Caco-2 (cell line): ENCODE measurements around the gene BMP15. TPM values are rescaled to one million over a fixed set of nuclear protein-coding genes. Genes with fewer than 3 reads are reported as not detected.

Experiments
- BruUV-seq: library from RNA; stranded (reverse); fragments of 400-500 nt; replicated peaks from 2 replicates; lab custom pipeline; 2021; lab: Mats Ljungman, UMichigan
- CTCF ChIA-PET: fragments of 300-600 bp; sonication (Branson Sonifier 250); formaldehyde crosslinking; loops from one replicate; lab custom pipeline; 2022; ENCODE audit warnings: antibody characterized with exemption; lab: Charles Lee
- POLR2A ChIA-PET: fragments of 300-600 bp; sonication (Branson Sonifier 250); formaldehyde crosslinking; loops from one replicate; lab custom pipeline; 2022; ENCODE audit warnings: antibody characterized with exemption; lab: Charles Lee
- DNase-seq, 2 experiments: peaks; one replicate each; pipeline versions ENCODE4 v3.0.0 to v3.0.0-alpha.2; 2020 to 2022
- H3K27me3 ChIP-seq: replicated peaks from 2 replicates; pipeline ENCODE4 v1.6.0; 2011; ENCODE audit warnings: low read length; ENCODE audit not compliant: control insufficient read depth, insufficient read depth
- H3K36me3 ChIP-seq: 2 replicates; pipeline ENCODE4 v1.5.1; 2011; ENCODE audit warnings: low read length; ENCODE audit not compliant: control insufficient read depth, insufficient read depth
- H3K4me1 ChIP-seq: fragments of 250-450 bp; sonication (Bioruptor Pico); 2 replicates; pipeline ENCODE4 v1.5.1; 2020; ENCODE audit warnings: mild to moderate bottlenecking
- H3K4me3 ChIP-seq: 2 replicates; pipeline ENCODE4 v1.5.1; 2011; ENCODE audit warnings: low read depth, mild to moderate bottlenecking, control low read depth, low read length
- H3K9me3 ChIP-seq: fragments of 250-450 bp; sonication (Bioruptor Pico); 2 replicates; pipeline ENCODE4 v1.5.1; 2020; ENCODE audit warnings: mild to moderate bottlenecking, moderate library complexity
- H3K27ac Mint-ChIP-seq: one replicate; pipeline ENCODE4 v1.8.0; 2022; ENCODE audit warnings: mixed read lengths; ENCODE audit not compliant: unreplicated experiment
- H3K27me3 Mint-ChIP-seq: one replicate; pipeline ENCODE4 v1.8.0; 2022; ENCODE audit warnings: mixed read lengths; ENCODE audit not compliant: insufficient read depth, unreplicated experiment
- H3K36me3 Mint-ChIP-seq: one replicate; pipeline ENCODE4 v1.8.0; 2022; ENCODE audit warnings: mild to moderate bottlenecking, mixed read lengths; ENCODE audit not compliant: insufficient read depth, unreplicated experiment
- H3K4me1 Mint-ChIP-seq: one replicate; pipeline ENCODE4 v1.8.0; 2022; ENCODE audit warnings: low read depth, mixed read lengths; ENCODE audit not compliant: unreplicated experiment
- H3K4me3 Mint-ChIP-seq: one replicate; pipeline ENCODE4 v1.8.0; 2022; ENCODE audit warnings: mild to moderate bottlenecking, moderate library complexity, mixed read lengths; ENCODE audit not compliant: unreplicated experiment
- H3K9me3 Mint-ChIP-seq: one replicate; pipeline ENCODE4 v1.8.0; 2022; ENCODE audit warnings: mixed read lengths; ENCODE audit not compliant: unreplicated experiment
- intact Hi-C: fragments of 100-400 bp; cut with micrococcal nuclease; formaldehyde crosslinking; loops from one replicate; pipeline ENCODE4 v1.10.0; 2022; ENCODE audit not compliant: unreplicated experiment
- total RNA-seq: library from RNA; stranded (reverse); gene quantifications from 2 replicates; pipeline ENCODE4 v1.2.3, GENCODE V29; 2022
- TF ChIP-seq, protein P1 (sequence below), 2 experiments: fragments of 200-600 bp in 1 of 2; IDR thresholded peaks; 1 replicate in 1 of 2; 2 replicates in 1 of 2; pipeline versions ENCODE4 v1.5.1 to v1.8.0; 2011 to 2022; ENCODE audit warnings: antibody characterized with exemption in 1 of 2, control low read depth in 1 of 2, inconsistent platforms in 1 of 2, low read depth in 1 of 2, low read length in 1 of 2, mild to moderate bottlenecking in 1 of 2, moderate library complexity in 1 of 2; ENCODE audit not compliant: insufficient read depth in 1 of 2, severe bottlenecking in 1 of 2, unreplicated experiment in 1 of 2

Gene BMP15
- total RNA-seq, 1 experiment from 2014 or later = not detected

DNA sequence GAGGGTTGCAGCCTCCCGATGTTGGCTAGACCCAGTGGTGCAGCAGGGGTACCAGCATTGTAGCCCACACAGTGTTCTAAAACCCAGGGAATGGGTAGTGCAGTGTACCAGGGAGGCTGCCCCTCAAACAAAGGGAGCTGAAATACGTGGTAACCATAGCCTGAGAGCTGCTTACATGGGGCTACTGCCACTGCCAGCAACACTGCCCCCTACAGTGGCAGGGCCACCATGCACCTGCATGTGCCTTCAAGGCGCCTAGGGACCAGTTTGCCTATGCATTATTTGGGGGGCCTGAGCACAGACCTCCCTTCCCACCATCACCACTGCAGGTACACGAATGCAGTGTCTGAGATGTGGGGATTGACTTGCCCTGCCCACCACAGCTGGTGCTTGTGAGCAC lies 21.0 kb upstream of the BMP15 start:
- TF ChIP-seq, protein P1, sequence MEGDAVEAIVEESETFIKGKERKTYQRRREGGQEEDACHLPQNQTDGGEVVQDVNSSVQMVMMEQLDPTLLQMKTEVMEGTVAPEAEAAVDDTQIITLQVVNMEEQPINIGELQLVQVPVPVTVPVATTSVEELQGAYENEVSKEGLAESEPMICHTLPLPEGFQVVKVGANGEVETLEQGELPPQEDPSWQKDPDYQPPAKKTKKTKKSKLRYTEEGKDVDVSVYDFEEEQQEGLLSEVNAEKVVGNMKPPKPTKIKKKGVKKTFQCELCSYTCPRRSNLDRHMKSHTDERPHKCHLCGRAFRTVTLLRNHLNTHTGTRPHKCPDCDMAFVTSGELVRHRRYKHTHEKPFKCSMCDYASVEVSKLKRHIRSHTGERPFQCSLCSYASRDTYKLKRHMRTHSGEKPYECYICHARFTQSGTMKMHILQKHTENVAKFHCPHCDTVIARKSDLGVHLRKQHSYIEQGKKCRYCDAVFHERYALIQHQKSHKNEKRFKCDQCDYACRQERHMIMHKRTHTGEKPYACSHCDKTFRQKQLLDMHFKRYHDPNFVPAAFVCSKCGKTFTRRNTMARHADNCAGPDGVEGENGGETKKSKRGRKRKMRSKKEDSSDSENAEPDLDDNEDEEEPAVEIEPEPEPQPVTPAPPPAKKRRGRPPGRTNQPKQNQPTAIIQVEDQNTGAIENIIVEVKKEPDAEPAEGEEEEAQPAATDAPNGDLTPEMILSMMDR (IDR thresholded peaks at IDR 0.05; ENCODE audit: insufficient read depth in 1 of 2, low read depth in 1 of 2, low read length in 1 of 2, severe bottlenecking in 1 of 2, unreplicated experiment in 1 of 2) = no peak

DNA sequence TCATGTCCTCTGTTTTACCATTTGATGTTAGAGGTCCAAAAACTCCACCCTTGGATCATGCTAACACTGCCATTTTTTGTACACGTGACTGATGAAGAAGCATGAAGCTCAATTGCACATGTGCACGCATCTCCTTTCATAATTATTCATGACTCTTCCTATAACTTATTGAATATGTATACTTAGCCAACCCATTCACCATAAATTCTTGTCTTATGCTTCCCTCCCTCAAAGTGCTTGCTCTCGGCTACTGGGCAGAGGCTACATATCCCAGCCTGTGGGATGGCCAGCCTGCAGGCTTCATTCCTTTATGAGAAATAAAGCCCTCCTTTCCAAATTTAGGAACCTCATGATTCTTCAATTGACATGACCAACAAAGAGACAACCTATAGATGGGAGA lies 17.5 kb upstream of the BMP15 start:
- Mint-ChIP-seq H3K4me3 (no peak overlapping the region), H3K27ac (no peak overlapping the region), H3K36me3 (no peaks in the 10 kb centered on the region), H3K9me3 (no peaks in the 10 kb centered on the region), H3K4me1 (no peaks in the 10 kb centered on the region), H3K27me3 (peaks cover 14% of the 10 kb centered on the region)
- Histone ChIP-seq H3K9me3 (no peaks in the 10 kb centered on the region), H3K4me3 (no peak overlapping the region), H3K36me3 (no peaks in the 10 kb centered on the region), H3K4me1 (no peaks in the 10 kb centered on the region), H3K27me3 (no peaks in the 10 kb centered on the region)
- intact Hi-C loops = no loop called here
- POLR2A ChIA-PET = no interaction called here
- BruUV-seq = no TSS peak
- no peak for DNase-seq
- TF ChIP-seq, protein P1 (IDR thresholded peaks at IDR 0.05; ENCODE audit: insufficient read depth in 1 of 2, low read depth in 1 of 2, low read length in 1 of 2, severe bottlenecking in 1 of 2, unreplicated experiment in 1 of 2) = no peak
- CTCF ChIA-PET = no interaction called here

More for the DNA sequence above, 21.0 kb upstream of the BMP15 start:
- Histone ChIP-seq H3K27me3 (no peaks in the 10 kb centered on the region), H3K4me1 (no peaks in the 10 kb centered on the region), H3K4me3 (no peak overlapping the region), H3K9me3 (no peaks in the 10 kb centered on the region), H3K36me3 (no peaks in the 10 kb centered on the region)
- H3K9me3 Mint-ChIP-seq = no peaks in the 10 kb centered on the region
- no peak overlapping the region for H3K27ac Mint-ChIP-seq
- H3K27me3 Mint-ChIP-seq = peaks cover 5% of the 10 kb centered on the region
- no peaks in the 10 kb centered on the region for H3K4me1 Mint-ChIP-seq
- CTCF ChIA-PET = no interaction called here
- DNase-seq = no peak
- POLR2A ChIA-PET = no interaction called here
- H3K36me3 Mint-ChIP-seq = no peaks in the 10 kb centered on the region
- BruUV-seq = no TSS peak
- intact Hi-C loops = no loop called here
- no peak overlapping the region for H3K4me3 Mint-ChIP-seq

DNA sequence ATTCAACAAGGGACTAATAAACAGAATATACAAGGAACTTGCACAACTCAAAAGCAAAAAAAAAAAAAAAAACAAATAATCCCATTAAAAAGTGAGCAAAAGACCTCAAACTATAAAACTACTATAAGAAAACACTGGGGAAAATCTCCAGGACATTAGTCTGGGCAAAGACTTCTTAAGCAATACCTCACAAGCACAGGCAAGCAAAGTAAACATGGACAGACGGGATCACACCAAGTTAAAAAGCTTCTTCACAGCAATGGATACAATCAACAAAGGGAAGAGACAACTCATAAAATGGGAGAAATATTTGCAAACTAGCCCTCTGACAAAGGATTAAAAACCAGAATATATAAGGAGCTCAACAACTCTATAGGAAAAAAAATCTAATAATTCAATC lies 17.1 kb upstream of the BMP15 start:
- Mint-ChIP-seq H3K27me3 (peaks cover 16% of the 10 kb centered on the region), H3K4me3 (no peak overlapping the region), H3K4me1 (no peaks in the 10 kb centered on the region), H3K9me3 (no peaks in the 10 kb centered on the region), H3K36me3 (no peaks in the 10 kb centered on the region), H3K27ac (no peak overlapping the region)
- Histone ChIP-seq H3K27me3 (no peaks in the 10 kb centered on the region), H3K4me3 (no peak overlapping the region), H3K4me1 (no peaks in the 10 kb centered on the region), H3K9me3 (no peaks in the 10 kb centered on the region), H3K36me3 (no peaks in the 10 kb centered on the region)
- ChIA-PET POLR2A (no interaction called here), CTCF (no interaction called here)
- BruUV-seq = no TSS peak
- no peak for DNase-seq
- intact Hi-C loops = no loop called here
- TF ChIP-seq, protein P1 (IDR thresholded peaks at IDR 0.05; ENCODE audit: insufficient read depth in 1 of 2, low read depth in 1 of 2, low read length in 1 of 2, severe bottlenecking in 1 of 2, unreplicated experiment in 1 of 2) = no peak
